Measurements from ENCODE around the gene KRT75.

Gene KRT75

GRCh38 chr12:52439420-52439819 is 5.2 kb upstream of the KRT75 start:
- no peak for DNase-seq

- no peak for DNase-seq
These were observed 4.4 kb upstream of the KRT75 start for GRCh38 chr12:52438305-52439301.

GRCh38 chr12:52437508-52437907 is 3.3 kb upstream of the KRT75 start:
- DNase-seq, result no peak

GRCh38 chr12:52436828-52437474 is 2.8 kb upstream of the KRT75 start:
- DNase-seq, result no peak

GRCh38 chr12:52436000-52436827 is 2.0 kb upstream of the KRT75 start:
- no peak for DNase-seq

GRCh38 chr12:52435659-52435999 is 1.5 kb upstream of the KRT75 start:
- no peak for DNase-seq

- no peak for DNase-seq
These were observed 774 bp upstream of the KRT75 start for GRCh38 chr12:52434760-52435530.

- no peak for DNase-seq
These were observed 580 bp downstream of the KRT75 start for GRCh38 chr12:52433501-52434080.

GRCh38 chr12:52432559-52433207 is 1.5 kb downstream of the KRT75 start:
- DNase-seq, result no peak

GRCh38 chr12:52428121-52428520 is 6.0 kb downstream of the KRT75 start:
- no peak for DNase-seq

GRCh38 chr12:52427083-52427482 is 7.1 kb downstream of the KRT75 start:
- DNase-seq, result no peak

- DNase-seq, result no peak
These were observed 8.1 kb downstream of the KRT75 start for GRCh38 chr12:52426034-52426433.

GRCh38 chr12:52425466-52425865 is 8.7 kb downstream of the KRT75 start:
- no peak for DNase-seq

GRCh38 chr12:52423661-52424500 is 10.3 kb downstream of the KRT75 start:
- DNase-seq, result no peak

- no peak for DNase-seq
These were observed 11.1 kb downstream of the KRT75 start for GRCh38 chr12:52423035-52423434.

GRCh38 chr12:52419656-52420055 is 14.5 kb downstream of the KRT75 start:
- no peak for DNase-seq

GRCh38 chr12:52418576-52419110 is 15.5 kb downstream of the KRT75 start:
- no peak for DNase-seq

- DNase-seq, result no peak
These were observed 16.4 kb downstream of the KRT75 start for GRCh38 chr12:52417740-52418139.

- DNase-seq, result no peak
These were observed 17.4 kb downstream of the KRT75 start for GRCh38 chr12:52416795-52417194.
